Measurements from ENCODE around the gene CAMK2A.

- TF ChIP-seq CTCF (IDR thresholded peaks at IDR 0.05; ENCODE audit: poor library complexity) = no peak
- TF ChIP-seq EZH2 (IDR thresholded peaks at IDR 0.05; ENCODE audit: borderline replicate concordance) = no peak
- TF ChIP-seq EZH2phosphoT487 (IDR thresholded peaks at IDR 0.05; ENCODE audit: low read depth, severe bottlenecking, unreplicated experiment) = no peak
Observed at GRCh38 chr5:150263801-150264621, 25.6 kb downstream of the CAMK2A start.
